Cardiac muscle cell (in vitro differentiated cells and primary cell): ENCODE measurements around the gene ANKH. TPM values are rescaled to one million over a fixed set of nuclear protein-coding genes. Genes with fewer than 3 reads are reported as not detected.

Experiments
- DNase-seq, 2 donors: peaks; one replicate each; pipeline versions ENCODE4 v3.0.0 to v3.0.0-alpha.2; 2010 to 2017; ENCODE audit warnings: low read depth in 1 of 2, low spot score in 1 of 2
- H3K27ac ChIP-seq: fragments of 200-600 bp; sonication (generic); 2 replicates; pipeline ENCODE4 v1.5.1; 2016
- H3K27me3 ChIP-seq: fragments of 200-600 bp; sonication (generic); 2 replicates; pipeline ENCODE4 v1.6.0; 2016; ENCODE audit warnings: control low read depth
- H3K36me3 ChIP-seq: fragments of 200-600 bp; sonication (generic); 2 replicates; pipeline ENCODE4 v1.5.1; 2016; ENCODE audit warnings: control low read depth
- H3K4me1 ChIP-seq: fragments of 200-600 bp; sonication (generic); 2 replicates; pipeline ENCODE4 v1.8.1; 2017; ENCODE audit warnings: low read depth, mild to moderate bottlenecking, mixed run types
- H3K4me3 ChIP-seq: fragments of 200-600 bp; sonication (generic); 2 replicates; pipeline ENCODE4 v1.5.1; 2016; ENCODE audit warnings: mild to moderate bottlenecking
- H3K9me3 ChIP-seq: fragments of 200-600 bp; sonication (generic); 2 replicates; pipeline ENCODE4 v1.5.1; 2017; ENCODE audit warnings: low read depth, mild to moderate bottlenecking, control low read depth
- polyA plus RNA-seq: library from polyadenylated mRNA; unstranded; fragments of >200 nt; fragmentation: Nextera tagmentation; extraction: Ambion mirVana; gene quantifications from 2 replicates; pipeline ENCODE4 v1.2.1, GENCODE V29; 2016
- total RNA-seq: library from RNA; depleted of rRNA; stranded (reverse); fragments of >200 nt; gene quantifications from 2 replicates; pipeline ENCODE4 v1.2.3, GENCODE V29; 2016
- TF ChIP-seq, protein P1 (sequence below): IDR thresholded peaks from 2 replicates; pipeline ENCODE4 v1.5.1; 2012; ENCODE audit warnings: low read depth, mild to moderate bottlenecking, low read length

Gene ANKH
- total and polyA plus RNA-seq, 2 experiments from 2014 or later, result 26.6 to 48.1 TPM

DNA sequence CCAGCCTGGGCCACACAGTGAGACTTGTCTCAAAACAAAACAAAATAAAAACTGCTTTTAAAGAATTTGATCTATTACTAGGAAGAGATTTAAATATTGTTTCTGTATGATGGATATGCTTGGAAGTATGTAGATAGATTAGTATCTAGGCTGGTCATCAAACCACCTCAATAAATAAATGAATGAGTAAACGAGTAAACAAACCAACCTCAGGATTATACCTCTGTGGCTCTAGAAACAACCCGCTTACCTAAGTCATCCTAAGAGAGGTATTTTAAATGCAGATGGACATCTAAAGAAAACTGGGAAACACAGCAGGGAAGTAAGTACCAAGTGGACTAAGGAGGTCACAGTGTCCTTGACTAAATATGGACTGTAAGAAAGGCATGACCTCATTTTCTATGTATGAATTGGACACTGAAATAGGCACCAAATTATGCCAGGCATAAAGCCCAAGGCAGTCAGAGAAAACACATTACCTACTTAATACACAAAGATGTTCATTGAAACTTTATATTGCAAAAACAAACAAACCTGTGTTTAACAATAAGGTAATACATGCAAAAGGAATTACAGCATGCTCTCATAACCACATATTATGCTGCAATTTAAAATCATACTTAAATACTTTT lies 7.3 kb downstream of the ANKH start:
- TF ChIP-seq, protein P1, sequence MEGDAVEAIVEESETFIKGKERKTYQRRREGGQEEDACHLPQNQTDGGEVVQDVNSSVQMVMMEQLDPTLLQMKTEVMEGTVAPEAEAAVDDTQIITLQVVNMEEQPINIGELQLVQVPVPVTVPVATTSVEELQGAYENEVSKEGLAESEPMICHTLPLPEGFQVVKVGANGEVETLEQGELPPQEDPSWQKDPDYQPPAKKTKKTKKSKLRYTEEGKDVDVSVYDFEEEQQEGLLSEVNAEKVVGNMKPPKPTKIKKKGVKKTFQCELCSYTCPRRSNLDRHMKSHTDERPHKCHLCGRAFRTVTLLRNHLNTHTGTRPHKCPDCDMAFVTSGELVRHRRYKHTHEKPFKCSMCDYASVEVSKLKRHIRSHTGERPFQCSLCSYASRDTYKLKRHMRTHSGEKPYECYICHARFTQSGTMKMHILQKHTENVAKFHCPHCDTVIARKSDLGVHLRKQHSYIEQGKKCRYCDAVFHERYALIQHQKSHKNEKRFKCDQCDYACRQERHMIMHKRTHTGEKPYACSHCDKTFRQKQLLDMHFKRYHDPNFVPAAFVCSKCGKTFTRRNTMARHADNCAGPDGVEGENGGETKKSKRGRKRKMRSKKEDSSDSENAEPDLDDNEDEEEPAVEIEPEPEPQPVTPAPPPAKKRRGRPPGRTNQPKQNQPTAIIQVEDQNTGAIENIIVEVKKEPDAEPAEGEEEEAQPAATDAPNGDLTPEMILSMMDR, result no peak
- H3K36me3 ChIP-seq, result no peaks in the 10 kb centered on the region
- H3K4me3 ChIP-seq, result no peak overlapping the region
- peaks cover 27% of the 10 kb centered on the region for H3K4me1 ChIP-seq
- H3K27me3 ChIP-seq, result peaks cover 12% of the 10 kb centered on the region
- H3K9me3 ChIP-seq, result no peaks in the 10 kb centered on the region
- peak in 1 of 2 donors; percentile 41 for DNase-seq
- no peak overlapping the region for H3K27ac ChIP-seq

DNA sequence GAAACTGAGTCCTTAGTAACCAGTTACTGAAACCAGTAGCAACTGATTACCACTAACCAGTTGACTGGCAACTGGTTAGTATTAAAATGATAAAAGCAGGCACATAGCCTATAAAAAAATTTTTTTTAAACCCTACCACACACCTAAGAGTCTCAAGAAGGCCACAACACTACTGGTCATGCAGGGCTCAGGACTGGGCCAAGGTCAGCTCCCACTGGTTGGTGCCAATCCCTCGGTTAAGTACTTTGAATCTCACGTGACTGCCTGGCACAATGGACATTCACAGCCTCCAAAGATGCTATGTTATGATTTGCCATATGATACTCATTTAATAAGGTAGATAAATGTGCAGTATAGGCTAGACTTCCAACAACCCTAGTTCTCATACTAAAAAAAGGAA lies 8.5 kb downstream of the ANKH start:
- H3K4me3 ChIP-seq, result no peak overlapping the region
- DNase-seq, result no peak
- peaks cover 25% of the 10 kb centered on the region for H3K4me1 ChIP-seq
- peak overlapping the region; percentile 48 for H3K27ac ChIP-seq
- no peaks in the 10 kb centered on the region for H3K36me3 ChIP-seq
- no peaks in the 10 kb centered on the region for H3K9me3 ChIP-seq
- H3K27me3 ChIP-seq, result peaks cover 3% of the 10 kb centered on the region
- TF ChIP-seq, protein P1, result no peak

DNA sequence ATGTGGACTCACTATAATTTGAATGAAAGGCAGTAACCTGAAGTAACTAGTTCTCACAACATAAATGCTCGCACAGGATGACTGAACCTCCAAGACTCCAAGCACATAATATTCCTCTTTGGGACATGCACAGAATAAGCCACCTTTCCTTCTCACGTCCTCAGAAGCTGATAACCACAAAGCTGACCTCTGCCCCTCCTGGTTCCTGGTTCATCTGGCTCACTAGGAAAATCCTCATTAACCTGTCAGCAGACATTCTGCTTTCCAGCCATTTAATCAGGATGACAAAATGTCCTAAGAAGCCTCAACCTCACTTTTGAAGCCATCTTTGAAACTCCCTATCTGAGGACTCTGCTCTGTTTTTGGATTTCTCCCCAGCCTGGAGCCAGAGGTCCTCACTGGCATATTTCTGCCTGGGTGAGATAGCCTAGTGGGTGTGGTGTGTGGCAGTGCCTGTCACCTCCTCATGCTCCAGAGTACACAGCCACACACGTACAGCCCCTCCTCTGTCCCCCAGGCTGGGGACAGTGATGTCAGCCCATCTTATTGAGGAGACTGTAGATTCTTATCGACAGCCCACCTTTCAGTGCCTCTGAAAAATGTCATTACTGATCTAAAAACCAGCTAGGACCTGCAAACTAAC lies 10.3 kb downstream of the ANKH start:
- Histone ChIP-seq H3K27ac (peak overlapping the region; percentile 82), H3K9me3 (no peaks in the 10 kb centered on the region), H3K27me3 (no peaks in the 10 kb centered on the region), H3K4me3 (no peak overlapping the region), H3K36me3 (no peaks in the 10 kb centered on the region), H3K4me1 (peaks cover 25% of the 10 kb centered on the region)
- TF ChIP-seq, protein P1, result no peak
- no peak for DNase-seq

DNA sequence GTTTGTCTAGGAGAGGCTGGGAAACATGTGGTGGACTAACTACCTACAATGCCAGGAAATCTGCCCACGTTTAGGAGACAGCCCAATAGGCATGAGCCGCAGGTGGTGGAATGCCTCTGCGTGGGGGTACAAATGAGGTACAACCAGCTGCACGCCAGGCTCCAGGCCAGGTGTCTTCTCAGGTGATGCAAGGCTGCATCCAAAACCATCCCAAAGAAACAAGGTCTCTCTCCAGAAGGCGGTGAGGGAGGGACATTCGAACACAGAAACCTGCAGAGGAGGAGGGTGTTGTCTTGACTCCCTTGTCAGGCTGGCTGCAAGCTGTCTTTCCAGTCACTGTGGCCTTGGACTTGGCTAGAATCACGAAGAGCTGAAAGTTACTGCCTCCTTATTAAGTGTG lies 11.6 kb downstream of the ANKH start:
- Histone ChIP-seq H3K27me3 (no peaks in the 10 kb centered on the region), H3K36me3 (no peaks in the 10 kb centered on the region), H3K27ac (peak overlapping the region; percentile 82), H3K4me3 (no peak overlapping the region), H3K9me3 (no peaks in the 10 kb centered on the region), H3K4me1 (peaks cover 25% of the 10 kb centered on the region)
- DNase-seq, result no peak
- TF ChIP-seq, protein P1, result no peak

DNA sequence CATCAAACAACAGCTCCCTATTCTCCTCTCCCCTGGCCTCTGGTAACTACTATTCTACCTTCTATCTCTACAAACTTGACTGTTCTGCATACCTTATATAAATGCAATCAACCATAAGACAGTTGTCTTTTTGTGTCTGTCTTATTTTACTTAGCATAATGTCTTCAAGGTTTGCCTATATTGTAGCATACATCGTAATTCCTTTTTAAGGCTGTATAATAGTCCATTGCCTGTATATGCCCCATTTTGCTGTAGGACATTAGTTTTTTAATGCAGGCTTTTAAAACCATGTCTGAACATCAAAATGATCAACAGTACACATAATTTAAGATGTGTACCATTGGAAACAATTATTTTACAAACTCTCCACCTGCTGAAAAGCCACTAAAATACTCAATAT lies 12.4 kb downstream of the ANKH start:
- Histone ChIP-seq H3K9me3 (no peaks in the 10 kb centered on the region), H3K27ac (no peak overlapping the region), H3K36me3 (no peaks in the 10 kb centered on the region), H3K27me3 (no peaks in the 10 kb centered on the region), H3K4me3 (no peak overlapping the region), H3K4me1 (peaks cover 20% of the 10 kb centered on the region)
- TF ChIP-seq, protein P1, result no peak
- no peak for DNase-seq
